AML-193 (cell line): ENCODE measurements around the gene BNC2.

Experiments
- DNase-seq, 2 experiments: peaks; one replicate each; lab custom pipeline; 2025; lab: John Stamatoyannopoulos, UW

The BNC2 gene

DNA sequence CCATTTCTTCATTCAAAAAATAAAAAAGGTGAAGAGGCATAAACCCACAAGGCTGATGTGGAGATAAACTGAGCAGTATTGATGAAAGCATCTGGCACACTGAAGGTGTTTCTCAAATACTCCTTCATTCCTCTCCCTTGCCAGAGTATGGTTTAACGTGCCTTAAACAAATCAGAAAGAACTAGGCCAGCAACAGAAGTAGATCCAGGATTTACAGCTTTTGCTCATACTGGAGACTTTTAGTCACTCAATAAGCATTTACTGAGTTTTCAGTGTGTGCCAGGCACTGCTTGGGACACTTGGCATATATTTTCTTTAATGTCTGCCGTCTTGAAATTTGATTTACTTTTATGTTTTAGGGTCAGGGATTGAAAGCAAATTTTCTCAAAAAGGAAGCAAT, 53.0 kb downstream of the BNC2 start:
- no peak for DNase-seq

DNA sequence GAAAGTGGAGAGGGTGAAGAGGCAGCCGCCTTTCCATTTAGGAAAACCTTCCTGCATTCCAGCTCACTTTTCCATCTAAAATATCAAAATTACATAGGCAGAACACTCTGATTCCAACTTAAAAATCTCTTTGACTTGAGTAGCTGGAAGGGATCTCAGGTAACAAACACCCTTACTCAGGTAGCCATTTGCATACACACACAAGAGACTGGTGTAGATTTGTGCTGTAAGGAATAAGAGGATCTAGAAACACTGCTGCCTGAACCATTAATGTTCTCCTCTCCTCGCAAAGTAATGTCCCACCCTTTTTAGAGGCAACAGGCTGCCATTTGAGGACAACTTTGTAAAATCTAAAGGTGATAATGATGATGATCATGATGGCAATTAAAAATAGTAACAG, 53.5 kb downstream of the BNC2 start:
- DNase-seq = no peak

DNA sequence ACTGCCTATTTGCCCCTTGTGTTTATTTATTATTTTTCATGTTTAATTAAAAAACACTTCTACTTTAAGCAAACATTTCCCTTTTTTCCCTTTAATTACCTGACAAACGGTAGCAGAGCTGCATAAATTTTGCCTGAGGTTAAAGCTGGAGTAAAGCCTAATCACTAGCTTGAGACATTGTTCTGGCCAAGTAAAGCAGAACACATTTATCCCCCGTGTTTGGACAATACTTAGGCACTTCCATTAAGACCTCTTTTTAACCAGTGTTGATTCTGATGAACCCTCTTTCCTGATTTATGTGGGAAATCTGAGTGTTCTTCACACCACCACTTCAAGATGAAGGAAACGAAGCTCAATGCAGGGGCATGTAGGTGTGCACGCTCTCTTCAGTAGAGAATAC, 54.5 kb downstream of the BNC2 start:
- DNase-seq = no peak

DNA sequence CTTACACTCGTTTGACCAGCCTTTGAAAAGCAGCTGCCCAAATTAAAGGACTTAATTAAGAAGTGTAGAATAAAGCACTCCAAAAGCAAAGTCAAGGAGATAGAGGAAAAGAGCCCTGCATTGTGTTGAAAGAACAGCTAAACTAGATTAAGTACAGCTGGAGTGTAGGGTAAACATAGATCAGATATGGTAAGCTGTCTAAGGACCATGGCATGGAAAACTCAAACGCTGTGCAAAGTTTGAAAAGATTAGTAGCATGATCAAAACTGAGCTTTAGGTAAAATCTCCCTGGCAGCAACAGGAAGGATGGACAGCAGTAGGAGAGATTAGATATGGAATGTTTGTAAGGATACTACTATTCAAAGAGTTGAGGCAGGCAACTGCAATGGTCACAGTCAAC, 55.4 kb downstream of the BNC2 start:
- DNase-seq = no peak

DNA sequence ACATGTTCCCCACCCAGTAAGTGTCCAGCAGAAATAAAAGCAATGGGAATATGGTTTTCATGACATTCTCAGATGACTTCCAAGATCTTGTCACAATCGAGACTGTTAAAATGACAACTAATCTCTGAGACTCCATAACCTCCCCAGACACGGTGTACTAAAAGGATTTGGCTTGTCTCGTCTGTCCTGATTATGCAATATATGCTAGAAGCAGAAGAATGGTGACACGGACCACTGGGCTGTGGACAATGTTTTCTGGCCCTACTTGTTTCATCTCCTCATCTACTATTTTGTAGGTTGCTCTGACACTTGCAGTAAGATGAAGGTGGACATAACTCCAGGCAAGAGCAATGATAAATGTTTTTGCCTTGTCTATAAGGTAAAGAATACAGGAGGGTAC, 56.6 kb downstream of the BNC2 start:
- DNase-seq = no peak

DNA sequence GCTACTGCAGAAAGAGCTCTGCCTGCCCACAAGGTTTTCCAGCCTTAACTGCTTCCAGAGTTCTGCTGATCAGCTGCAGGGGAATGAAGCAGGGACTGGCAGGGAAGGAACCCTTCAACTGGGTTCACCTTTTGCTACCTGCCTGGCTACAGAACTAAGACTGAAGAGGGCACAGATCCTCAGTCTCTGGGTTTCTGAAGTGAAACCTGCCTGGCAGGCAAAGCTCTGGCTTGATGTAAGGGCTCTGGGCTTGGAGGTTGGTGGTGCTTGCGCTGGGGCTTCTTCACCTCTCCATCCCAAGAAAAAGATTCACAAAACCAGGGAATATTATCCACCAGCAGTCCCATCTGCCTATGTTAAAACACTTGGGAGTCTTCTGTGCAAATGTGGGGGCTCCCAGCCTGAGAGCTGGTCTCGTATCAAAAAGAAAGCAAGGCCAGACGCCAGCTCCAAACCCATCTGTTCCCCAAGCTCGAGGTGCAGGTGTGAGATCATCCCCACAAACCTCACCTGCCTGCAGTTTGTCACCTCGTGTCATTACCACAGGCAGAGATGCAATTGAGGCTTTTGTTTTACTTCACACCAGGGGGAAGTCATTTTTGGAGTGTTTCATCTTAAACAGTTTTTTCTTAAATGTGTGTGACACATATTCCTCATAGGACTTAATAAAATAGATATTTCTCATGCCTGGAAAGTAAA, 58.3 kb downstream of the BNC2 start:
- DNase-seq = no peak

DNA sequence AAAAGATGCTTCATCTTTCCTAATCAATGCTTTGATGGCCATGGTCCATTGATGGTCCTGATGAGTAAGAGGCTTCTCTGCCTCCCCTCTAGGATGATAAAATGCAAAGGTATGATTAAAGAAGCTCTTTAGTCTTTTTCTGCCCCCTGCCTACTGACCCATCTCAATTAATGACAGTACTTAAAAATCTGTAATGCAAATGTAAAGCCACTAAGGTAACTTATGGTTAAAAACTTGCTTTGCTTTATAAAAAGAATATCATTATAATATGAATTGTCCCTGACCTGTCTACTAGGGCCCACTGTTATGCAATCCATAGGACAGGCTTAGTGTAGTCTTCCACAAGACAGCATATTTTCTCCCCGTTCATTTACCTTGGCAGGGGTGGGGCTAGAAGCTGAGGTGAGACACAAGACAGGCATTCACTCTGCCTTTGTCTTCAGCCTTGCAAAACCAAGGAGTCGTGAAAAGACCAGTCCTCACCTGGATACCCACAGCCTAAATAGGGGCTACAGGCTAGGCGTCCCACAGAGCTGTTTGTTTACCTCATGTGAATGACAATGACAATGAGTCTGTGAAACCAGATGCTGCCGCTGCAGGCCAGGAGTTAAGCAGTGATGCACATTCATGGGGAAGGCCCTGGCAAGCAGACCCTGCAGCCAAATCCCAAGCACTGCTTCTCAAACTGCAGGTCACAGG, 60.4 kb downstream of the BNC2 start:
- no peak for DNase-seq

DNA sequence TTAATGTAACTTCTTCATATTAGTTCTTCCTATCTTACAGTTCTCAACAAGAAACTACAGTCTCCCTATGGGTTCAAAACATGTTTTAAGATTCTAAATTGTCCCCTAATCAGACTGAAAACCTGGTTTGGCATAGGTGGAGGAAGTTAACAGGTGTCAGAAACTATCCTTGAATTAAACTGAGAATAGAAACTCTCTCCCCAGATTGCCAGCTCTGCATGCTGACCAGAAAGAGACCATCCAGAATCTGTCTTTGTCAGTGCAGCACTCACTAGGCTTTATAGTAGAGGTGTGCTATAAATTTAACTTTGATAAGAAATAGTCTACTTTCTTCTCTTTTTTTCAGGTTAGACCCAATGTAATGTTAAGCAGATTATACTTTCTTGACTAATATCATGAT, 63.8 kb downstream of the BNC2 start:
- no peak for DNase-seq

DNA sequence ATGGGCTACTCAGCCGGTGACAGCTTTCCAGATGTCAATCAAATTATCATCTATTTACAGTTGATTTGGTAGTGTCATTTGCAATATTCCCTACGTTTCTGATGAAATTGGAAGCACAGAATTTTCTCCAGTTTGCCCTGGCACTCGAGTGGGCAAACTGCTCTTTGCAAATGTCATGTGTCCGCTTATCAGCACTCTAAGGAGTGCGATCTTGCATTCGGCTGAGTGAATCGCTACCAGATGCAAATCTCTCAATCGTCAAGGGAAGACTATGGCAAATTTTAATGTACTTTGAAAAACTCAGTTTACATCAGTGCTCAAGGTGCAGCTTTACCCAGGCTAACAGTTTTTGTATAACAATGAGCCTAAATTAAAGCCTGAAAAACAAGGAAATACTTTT, 66.8 kb downstream of the BNC2 start:
- no peak for DNase-seq

DNA sequence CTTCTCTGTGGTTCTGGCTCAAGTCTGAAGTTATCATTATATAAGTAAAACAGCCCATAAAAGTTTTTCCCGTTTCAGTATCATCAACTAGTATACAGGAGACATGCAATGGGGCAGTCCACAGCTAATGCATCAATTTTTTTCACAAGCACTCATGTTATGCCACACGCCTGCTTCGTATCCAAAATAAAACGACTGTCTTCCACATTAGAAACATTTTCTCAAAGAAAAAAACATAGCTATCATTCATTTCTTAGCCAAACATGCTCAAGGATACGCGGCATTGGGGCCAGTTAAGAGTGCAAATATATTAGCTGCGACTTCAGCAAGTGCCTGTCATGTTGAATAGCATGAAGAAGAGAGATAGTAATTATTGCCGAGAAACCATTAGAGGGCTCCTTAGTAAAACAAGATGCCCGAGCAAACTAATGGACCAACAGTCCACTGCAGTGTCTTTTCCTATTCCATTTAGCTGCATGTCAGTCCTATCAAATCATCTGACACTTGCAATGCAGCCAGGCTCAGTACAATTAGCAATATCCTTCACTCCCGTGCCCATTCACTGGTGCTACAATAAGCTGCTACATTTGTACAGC, 68.5 kb downstream of the BNC2 start:
- DNase-seq = no peak

DNA sequence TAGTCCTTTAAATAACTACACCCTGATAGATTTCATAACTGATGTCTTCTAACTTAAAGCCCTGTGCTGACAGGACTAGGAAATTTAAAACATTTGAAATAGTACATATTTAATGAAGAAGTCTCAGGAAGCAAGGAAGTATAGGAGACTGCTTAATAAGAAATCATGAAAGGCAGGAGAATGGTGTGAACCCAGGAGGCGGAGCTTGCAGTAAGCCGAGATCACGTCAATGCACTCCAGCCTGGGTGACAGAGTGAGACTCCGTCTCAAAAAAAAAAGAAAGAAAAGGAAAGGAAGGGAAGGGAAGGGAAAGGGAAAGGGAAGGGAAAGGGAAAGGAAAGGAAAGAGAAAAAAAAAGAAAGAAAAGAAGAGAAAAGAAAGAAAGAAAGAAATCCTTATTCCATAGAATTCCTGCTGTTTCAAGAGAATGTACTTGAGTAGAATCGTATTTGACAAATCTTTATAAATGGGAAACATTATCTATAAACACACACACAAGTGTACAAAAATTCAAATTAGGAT, 74.1 kb downstream of the BNC2 start:
- DNase-seq = no peak

DNA sequence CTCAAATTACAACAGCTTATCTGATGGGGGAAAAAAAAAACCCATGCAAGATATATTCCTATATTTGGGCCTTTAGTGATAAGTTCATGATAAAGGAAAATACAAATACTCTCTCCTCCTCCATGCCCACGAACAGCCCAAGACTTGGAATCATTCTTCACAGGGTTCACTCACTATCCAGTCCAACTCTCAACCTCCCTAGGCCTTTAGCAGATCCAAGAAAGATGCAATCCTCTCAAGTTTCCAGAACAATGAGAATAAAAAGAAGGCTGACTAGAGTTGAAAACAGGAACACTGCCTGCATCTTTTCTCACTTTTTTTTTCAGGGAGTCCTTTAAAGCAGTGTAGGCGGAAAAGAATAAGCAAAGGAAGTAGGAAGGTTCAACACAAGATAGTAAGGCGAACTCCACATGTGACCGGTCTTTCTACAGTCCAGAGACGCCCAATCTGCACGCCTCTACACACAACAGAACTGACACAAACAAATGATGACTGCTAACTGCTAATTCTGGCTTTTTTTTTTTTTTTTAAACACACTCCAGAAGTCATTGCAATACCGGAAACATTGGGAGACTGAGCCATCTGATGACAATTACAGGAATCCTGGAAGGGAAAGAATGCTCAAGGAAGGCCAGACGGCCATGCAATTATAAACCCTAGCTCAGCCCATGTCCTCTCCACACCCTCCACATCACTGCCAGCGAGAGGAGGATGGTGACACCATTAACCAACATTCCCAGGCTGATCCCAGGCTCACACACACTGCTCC, 75.4 kb downstream of the BNC2 start:
- DNase-seq = no peak

DNA sequence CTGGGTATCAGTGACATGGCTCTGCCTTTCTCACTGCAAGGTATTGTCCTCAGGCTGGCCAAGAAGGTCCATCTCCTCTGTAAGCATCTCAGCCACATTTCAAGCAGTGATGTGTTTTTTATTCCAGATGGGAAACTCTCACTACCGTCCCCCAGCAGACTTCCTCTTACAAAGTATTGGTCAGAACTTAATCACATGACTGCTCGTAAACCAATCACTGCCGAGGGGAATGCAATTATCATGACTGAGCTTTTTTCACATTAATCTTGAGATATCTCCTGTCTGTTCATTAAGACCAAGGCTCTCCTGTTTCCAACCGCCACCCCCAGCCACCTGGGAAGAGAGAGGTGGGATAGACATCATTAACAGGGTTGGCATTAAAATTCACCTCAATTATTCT, 76.4 kb downstream of the BNC2 start:
- DNase-seq = no peak

DNA sequence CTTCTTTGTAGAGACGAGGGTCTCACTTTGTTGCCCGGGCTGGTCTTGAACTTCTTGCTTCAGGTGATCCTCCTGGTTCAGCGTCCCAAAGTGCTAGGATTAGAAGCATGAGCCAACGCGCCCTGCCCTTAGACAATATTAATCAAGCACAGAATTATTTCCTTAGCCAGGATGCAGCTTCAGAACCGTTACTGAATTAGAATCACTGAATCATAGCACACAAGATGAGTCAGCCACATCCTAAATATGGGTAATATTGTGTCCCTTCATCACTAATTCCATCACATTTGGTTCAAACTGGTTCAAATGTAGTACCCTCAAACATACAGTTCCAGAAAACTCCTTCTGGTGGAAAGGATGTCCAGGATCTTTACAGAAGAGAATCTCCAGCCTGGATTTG, 82.7 kb downstream of the BNC2 start:
- DNase-seq = no peak

DNA sequence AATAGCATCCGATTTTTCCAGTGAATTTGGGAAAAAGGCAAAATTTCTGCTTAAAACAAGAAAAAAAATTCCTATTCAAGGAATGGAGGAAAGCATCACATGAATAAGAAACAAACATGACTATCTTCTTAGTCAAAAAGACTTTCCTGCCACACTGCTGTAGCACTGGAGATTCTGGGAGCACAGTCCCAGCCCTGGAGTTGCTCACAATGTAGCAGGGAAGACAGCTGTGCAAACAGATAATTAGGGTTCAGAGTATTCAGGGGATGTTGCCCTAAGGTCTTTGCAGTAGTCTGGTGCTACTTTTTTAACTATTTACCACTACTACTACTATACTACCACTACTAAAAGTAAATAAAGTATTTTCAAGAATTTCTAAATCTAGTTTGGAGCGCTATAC, 86.5 kb downstream of the BNC2 start:
- DNase-seq = no peak

DNA sequence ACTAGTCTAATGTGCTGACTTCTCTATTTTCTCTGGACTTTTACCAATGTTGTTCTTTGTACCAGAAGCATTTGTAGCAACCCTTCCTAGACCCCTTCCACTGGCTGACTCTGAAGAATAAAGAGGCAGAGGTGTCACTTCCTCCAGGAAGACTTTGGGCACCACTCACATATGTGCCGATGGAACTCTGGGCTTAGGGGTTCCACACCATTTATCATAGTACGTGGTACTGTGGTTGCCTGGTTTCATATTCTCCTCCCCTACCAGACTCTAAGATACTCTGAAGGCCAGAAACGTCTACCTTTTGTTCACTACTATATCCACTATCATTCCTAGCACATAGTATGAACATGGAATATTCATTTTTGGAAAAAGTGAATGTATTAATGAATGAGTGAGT, 88.0 kb downstream of the BNC2 start:
- no peak for DNase-seq

DNA sequence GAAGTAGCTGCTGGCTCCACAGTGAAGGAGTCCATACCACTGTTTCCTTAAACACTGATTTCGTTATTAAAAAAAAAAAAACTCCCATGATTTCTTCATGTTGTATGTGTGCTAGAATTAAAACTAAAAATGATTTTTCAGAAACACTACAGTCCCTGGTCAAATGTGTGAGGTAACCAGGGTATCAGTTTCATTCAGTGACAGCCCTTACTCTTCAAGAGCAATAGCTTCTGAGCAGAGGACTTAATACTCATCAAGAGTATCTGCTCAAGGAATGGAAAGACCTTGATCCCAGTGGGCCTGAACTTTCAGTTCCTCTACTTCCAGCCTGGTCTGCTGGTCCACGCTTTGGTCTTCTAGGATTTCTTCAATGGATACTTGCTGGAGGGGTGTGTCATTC, 95.1 kb downstream of the BNC2 start:
- DNase-seq = no peak

DNA sequence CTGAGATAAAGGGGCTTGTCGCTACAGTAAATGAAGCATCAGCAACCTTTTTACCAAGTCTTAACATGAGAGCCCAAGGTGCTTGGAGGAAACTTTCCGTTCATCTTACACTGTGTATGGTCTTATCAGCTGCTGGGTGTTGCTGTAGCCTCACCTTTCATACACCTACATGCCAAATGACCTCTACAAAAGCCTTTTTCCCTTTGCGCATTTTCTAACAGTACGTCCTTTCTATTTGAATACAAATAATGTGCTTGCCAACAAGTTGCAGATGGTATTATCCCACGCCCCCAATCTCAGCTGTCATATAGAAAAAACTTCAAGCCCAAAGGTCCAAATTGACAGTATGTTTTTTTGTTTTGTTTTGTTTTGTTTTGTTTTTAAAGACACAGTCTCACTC, 96.9 kb downstream of the BNC2 start:
- no peak for DNase-seq

DNA sequence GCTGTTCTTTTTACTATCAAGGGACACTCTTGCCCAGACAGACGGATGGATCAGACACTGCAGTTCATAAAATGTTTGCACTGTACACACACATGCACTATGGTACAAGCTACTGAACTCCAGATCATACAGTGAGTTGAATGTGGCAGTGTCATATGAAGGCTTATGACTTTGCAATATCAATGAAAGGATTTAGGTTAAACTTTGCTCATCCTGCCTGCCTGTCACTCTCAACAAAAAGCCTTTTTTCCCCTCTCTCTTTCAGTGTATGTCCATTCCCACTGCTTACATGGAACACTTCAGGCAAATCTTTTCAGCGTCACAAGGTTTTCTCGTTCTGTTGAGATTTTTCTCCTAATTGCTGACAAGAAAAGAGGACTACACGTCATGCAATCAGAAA, 97.4 kb downstream of the BNC2 start:
- no peak for DNase-seq

DNA sequence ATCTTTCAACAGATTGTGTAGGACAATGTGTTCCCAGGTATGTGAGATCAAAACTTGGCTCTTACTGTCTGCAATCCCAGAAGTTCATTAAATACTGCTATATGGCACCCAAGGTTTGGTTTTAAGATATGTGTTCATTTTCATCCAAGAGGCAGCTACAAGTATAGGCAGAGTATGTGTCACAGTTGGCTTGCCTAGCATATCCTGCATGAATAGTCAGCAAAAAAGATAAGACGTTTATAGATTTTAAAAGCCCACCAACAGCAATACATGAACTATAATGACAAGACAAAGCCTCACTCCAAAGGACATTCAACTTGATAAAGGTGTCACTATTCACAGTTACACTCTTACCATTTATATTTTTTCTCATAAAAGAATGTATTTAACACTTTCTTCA, 99.1 kb downstream of the BNC2 start:
- DNase-seq = no peak

DNA sequence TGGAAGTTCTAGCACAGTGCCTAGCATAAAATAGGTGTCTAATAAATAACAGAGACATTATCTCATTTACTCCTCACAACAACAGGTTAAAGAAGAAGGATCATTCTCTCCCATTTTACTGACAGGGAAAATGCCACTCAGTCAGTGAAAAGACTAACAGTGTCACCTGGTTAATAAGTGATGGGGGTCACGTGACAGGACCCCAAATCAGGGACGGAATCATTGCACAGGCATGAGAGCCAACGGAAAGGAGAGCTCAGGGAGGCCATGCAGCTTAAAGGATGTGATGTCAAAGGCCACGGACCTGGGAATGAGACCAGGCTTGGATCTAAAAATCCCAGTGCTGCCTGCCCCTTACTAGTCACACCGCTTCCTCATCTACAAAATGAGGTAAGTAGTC, 101.2 kb downstream of the BNC2 start:
- no peak for DNase-seq

DNA sequence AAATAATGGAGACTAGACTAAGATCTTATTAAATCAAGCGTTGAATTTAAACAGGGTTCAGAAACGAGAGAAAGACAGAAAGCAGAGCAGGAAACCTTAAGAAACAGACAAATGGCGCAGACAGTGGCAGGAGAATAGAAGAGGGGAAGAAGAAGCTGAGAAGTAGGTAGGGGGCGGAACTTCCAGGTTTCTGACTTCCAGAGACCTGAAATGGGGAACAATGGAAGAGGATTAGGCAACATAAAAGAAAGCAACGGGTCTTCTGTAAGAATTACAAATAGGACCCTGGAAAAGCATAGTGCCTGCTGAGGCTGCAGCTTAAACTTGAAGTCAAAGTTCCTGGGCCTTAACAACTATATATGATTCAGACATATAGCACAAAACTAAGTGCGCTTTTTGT, 101.7 kb downstream of the BNC2 start:
- no peak for DNase-seq

DNA sequence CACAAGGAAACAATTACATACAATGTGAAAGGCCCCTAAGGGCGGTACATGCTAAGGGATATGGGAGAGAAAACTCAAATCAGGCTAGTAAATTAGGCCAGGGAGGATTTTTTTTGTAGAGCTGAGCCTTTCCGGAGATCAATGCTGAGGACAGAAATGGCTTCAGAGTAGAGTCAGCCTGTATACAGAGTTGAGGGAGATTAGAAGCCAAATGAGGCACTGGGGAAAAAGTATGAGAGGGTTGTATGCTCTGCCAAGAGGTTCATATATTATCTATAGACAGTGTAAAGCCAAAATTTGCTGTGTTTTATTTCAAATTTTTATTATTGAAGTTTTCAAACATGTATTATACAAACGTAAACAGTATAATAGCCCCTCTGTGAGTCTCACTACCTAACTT, 103.1 kb downstream of the BNC2 start:
- DNase-seq = no peak
